ENCODE measurements around the gene DYSF. TPM values are rescaled to one million over a fixed set of nuclear protein-coding genes. Genes with fewer than 3 reads are reported as not detected.

The DYSF gene
- total RNA-seq, 3 donors from 2014 or later: 2.0 to 19.4 (median 6.8) TPM

DNA sequence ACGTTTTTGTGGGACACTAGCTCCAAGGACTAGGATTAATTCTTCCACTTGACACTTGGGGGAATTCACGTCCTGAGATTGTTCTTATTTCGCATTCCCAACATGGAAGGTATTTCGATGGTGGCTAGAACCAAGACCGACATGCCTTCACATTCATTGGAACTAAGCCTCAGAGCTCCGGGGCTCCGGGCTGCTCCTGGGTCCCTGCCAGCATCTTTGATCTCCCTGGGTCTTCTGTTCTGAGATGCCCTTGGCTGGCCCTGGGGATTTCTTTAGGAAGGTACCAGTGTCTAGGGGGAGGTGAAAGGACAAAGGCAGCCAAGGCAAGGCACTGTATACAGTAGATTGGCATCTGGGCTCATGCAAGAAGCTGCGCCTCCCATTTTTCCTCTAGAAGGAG is 76.8 kb downstream of the DYSF start:
- H3K36me3 ChIP-seq (ENCODE audit: low read depth): no peaks in the 10 kb centered on the region
- H3K4me3 ChIP-seq: no peak overlapping the region
- TF ChIP-seq, protein P1, sequence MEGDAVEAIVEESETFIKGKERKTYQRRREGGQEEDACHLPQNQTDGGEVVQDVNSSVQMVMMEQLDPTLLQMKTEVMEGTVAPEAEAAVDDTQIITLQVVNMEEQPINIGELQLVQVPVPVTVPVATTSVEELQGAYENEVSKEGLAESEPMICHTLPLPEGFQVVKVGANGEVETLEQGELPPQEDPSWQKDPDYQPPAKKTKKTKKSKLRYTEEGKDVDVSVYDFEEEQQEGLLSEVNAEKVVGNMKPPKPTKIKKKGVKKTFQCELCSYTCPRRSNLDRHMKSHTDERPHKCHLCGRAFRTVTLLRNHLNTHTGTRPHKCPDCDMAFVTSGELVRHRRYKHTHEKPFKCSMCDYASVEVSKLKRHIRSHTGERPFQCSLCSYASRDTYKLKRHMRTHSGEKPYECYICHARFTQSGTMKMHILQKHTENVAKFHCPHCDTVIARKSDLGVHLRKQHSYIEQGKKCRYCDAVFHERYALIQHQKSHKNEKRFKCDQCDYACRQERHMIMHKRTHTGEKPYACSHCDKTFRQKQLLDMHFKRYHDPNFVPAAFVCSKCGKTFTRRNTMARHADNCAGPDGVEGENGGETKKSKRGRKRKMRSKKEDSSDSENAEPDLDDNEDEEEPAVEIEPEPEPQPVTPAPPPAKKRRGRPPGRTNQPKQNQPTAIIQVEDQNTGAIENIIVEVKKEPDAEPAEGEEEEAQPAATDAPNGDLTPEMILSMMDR (IDR thresholded peaks at IDR 0.05): no peak
- H3K4me1 ChIP-seq (ENCODE audit: low read depth): no peaks in the 10 kb centered on the region
- ATAC-seq (no peak), DNase-seq (no peak)
- H3K9me3 ChIP-seq: no peaks in the 10 kb centered on the region
- intact Hi-C loops (cut with DNase I, micrococcal nuclease): no loop called here

DNA sequence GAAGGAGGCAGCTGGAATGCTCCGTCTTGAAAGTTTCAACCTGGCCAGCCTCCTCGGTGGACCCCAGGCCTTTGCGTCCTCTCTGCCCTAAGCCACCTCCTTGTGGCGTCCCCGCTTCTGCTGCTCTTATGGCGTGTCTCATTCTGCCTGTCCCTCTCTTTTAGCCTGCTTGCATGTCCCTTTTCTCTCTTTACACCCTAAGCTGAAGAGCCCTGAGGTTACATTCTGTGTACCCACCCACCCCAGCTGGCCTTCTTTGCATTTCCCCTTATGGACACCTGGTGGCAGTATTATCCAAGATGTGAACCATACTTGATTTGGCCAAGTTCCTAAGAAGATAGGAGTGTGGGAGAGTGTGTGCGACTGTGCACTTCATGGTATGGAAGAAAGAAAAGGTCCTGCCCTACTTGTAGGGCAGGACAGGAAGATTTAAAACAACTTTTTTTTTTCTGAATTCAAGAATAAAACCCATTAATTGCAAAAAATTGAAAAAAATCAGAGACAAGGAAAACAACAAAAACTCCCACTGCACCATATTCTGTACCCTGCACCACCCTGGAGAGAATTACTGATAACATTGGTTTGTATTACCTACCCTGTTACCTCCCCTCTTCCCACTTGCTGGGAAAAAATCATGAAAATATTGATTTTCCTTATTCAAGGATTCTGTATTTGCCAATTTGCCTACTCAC is 77.4 kb downstream of the DYSF start:
- no peaks in the 10 kb centered on the region for H3K4me1 ChIP-seq (ENCODE audit: low read depth)
- H3K4me3 ChIP-seq: no peak overlapping the region
- no peaks in the 10 kb centered on the region for H3K36me3 ChIP-seq (ENCODE audit: low read depth)
- intact Hi-C loops (cut with DNase I, micrococcal nuclease): no loop called here
- peak in 1 of 3 donors; percentile 34 for DNase-seq
- ATAC-seq: peak; percentile 71
- TF ChIP-seq, protein P1 (IDR thresholded peaks at IDR 0.05): no peak
- H3K9me3 ChIP-seq: no peaks in the 10 kb centered on the region

DNA sequence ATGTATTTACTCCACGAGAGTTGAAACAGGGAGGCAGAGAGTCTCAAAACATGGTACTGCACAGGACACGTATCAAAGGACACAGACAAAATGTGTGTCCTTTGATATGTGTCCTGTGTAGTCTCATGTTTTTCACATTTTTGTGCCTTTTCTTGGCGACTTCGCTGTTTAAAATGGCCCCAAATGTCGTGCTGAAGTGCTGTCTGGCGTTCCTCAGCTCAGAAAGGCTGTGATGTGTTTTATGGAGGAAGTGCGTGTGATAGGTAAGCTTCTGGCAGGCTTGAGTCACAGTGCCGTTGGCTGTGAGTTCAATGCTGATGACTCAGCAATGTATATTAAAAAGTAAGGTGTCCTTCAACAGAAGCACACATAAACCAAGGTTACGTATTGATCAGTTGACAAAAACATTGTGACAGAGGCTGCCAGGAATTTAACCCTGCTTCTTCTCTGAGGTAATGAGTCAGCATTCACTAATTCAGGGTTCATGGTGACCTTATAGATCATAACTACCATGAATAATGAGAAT is 78.2 kb downstream of the DYSF start:
- DNase-seq (no peak), ATAC-seq (peak; percentile 81)
- intact Hi-C loops (cut with DNase I, micrococcal nuclease): no loop called here
- Histone ChIP-seq H3K9me3 (no peaks in the 10 kb centered on the region), H3K4me1 (ENCODE audit: low read depth) (no peaks in the 10 kb centered on the region), H3K4me3 (no peak overlapping the region), H3K36me3 (ENCODE audit: low read depth) (no peaks in the 10 kb centered on the region)
- TF ChIP-seq, protein P1 (IDR thresholded peaks at IDR 0.05): no peak

DNA sequence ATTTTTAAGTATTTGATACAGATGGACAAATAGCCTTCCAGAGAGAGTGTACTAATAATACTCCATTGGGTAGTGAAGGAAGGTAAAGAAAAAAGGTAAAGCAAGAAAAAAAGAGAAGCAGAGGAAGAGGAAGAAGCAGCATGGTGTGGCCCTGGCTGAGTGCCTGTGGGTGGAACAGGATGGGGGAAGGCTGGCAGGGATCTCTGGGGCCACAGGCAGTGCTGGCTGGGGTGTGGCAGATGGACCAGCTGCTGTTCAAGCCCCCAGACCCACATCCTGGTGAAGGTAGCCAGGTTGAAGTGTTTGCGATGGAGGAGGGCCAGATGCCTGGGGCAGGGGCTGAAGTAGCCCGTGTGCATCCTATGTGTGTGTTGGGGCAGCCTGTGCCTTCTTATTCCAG is 79.0 kb downstream of the DYSF start:
- Histone ChIP-seq H3K36me3 (ENCODE audit: low read depth) (no peaks in the 10 kb centered on the region), H3K9me3 (no peaks in the 10 kb centered on the region), H3K4me1 (ENCODE audit: low read depth) (no peaks in the 10 kb centered on the region), H3K4me3 (no peak overlapping the region)
- TF ChIP-seq, protein P1 (IDR thresholded peaks at IDR 0.05): no peak
- DNase-seq: no peak
- intact Hi-C loops (cut with DNase I, micrococcal nuclease): no loop called here
- no peak for ATAC-seq

DNA sequence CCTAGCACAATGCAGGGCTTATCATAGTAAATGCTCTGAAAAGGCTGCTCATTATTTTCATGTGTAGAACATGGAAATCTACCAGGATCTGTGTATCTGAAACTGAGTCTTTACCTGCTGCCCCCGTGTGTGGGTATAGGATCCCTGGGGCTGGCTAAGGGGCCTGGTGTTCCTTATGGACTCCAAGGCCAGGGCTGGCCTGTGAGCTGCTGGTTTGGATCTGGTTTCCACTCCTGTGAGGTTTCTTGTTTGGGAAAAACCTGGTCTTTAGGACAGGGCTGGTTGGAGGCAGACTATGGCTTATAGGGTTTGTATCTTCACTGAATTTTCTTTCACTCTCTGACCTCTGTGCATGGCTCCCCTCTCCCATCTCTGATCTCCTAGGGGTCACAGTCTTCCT is 80.8 kb downstream of the DYSF start:
- TF ChIP-seq, protein P1 (IDR thresholded peaks at IDR 0.05): no peak
- H3K36me3 ChIP-seq (ENCODE audit: low read depth): no peaks in the 10 kb centered on the region
- no peak overlapping the region for H3K4me3 ChIP-seq
- no peaks in the 10 kb centered on the region for H3K4me1 ChIP-seq (ENCODE audit: low read depth)
- no peak for DNase-seq
- no peaks in the 10 kb centered on the region for H3K9me3 ChIP-seq
- no peak for ATAC-seq
- intact Hi-C loops (cut with DNase I, micrococcal nuclease): no loop called here

Data from mucosa of descending colon (tissue), 3 donors.